K562 (cell line): ENCODE measurements around the gene FADS6. TPM values are rescaled to one million over a fixed set of nuclear protein-coding genes. Genes with fewer than 3 reads are reported as not detected.

Source experiments
- AFF4 ChIP-seq: sonication (generic); formaldehyde crosslinking; IDR thresholded peaks from 2 replicates; pipeline ENCODE4 v1.8.0; 2023; ENCODE audit warnings: mild to moderate bottlenecking, missing genetic modification reagents
- CBX5 ChIP-seq: IDR thresholded peaks from 2 replicates; pipeline ENCODE4 v1.6.1; 2014; ENCODE audit warnings: low read depth, borderline replicate concordance
- HSF4 ChIP-seq: fragments of 250-450 bp; sonication (Bioruptor Pico); IDR thresholded peaks from 2 replicates; pipeline ENCODE4 v2.1.2; 2022; ENCODE audit warnings: mild to moderate bottlenecking, moderate library complexity, borderline replicate concordance
- RFX7 ChIP-seq: fragments of 250-450 bp; sonication (Bioruptor Pico); IDR thresholded peaks from 2 replicates; pipeline ENCODE4 v1.5.1; 2021; ENCODE audit warnings: mild to moderate bottlenecking
- SIN3A ChIP-seq, 2 experiments: fragments of 150-350 bp in 1 of 2; IDR thresholded peaks; 2 replicates each; pipeline ENCODE4 v1.6.1; 2011 to 2016; ENCODE audit warnings: borderline replicate concordance in 2 of 2, low read depth in 2 of 2, low read length in 2 of 2, mild to moderate bottlenecking in 2 of 2, moderate library complexity in 2 of 2; ENCODE audit not compliant: control insufficient read depth in 1 of 2
- polyA plus RNA-seq, 8 experiments: library from polyadenylated mRNA; depleted of rRNA in 4 of 8; stranded (reverse) in 5 of 8; unstranded in 3 of 8; fragments of >200 nt; fragmentation: Nextera tagmentation in 2 of 8; fragmentation: Illumina TruSeq in 1 of 8; extraction: Ambion mirVana in 2 of 8; extraction: Trizol in 1 of 8; gene quantifications; 2 replicates each; pipeline versions ENCODE4 v1.2.1 to v1.2.3, GENCODE V29; 2011 to 2014; ENCODE audit warnings: inconsistent platforms in 1 of 8, missing spikeins in 1 of 8
- total RNA-seq, 7 experiments: library from RNA; depleted of rRNA in 6 of 7; stranded (reverse); fragments of >200 nt in 6 of 7; fragmentation: Illumina TruSeq in 2 of 7; extraction: Trizol in 2 of 7; gene quantifications; 2 replicates each; pipeline versions ENCODE4 v1.2.1 to v1.2.3, GENCODE V29; 2011 to 2021; ENCODE audit warnings: low replicate concordance in 1 of 7

Gene FADS6
- total and polyA plus RNA-seq, 9 of the 15 experiments (the other 6 are each of a cell fraction or from before 2014, with no cell fraction given) = 0.18 to 0.22 TPM; not detected in 7

DNA sequence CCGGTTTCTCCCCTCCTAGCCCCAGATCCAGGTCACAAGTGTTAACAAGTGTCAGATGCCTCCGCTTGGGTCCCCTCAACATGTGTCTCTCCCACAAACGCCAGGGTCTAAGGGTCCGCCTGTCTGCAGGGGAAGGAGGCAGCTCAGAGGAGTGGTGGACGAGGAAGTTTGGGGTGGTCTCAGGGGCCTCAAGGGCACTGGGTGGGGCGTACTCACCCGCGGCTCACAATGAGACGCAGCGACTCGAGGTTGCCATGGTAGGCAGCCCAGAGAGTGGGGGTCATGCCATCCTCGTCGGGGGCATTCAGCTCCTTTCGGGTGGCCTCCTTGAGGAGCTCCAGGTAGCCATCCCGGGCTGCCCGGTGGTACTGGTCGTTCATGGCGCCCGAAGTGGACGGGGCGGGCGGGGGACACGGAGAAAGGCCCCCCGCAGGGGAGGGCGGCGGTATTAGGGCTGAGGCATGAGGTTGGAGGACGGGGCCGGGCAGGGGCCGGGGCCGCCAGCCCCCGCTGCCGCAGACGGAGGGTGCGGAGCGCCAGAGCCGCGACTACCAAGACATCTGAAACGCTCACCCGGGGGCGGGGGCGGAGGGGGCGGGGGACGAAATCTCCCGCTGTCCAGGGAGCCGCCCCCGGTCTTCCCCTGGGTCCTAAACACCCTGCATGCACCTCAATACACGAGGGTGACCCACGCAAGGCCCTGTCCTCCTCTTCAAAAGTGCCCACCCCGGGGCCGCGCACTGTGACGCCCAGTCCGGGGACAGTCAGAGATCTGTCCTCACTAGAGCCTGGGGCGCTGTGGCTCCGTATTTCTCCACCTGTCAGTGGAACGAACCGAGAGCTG, 29.5 kb upstream of the FADS6 start, which contains the start of gene USH1G (continued):
- TF ChIP-seq CBX5 (no peak), SIN3A (IDR thresholded peaks at IDR 0.05; ENCODE audit: borderline replicate concordance in 2 of 2, control insufficient read depth in 1 of 2, low read depth in 2 of 2, low read length in 2 of 2) (no peak), RFX7 (CRISPR knock-in tag) (no peak), HSF4 (CRISPR knock-in tag) (no peak), AFF4 (CRISPR knock-in tag) (no peak)
